Suprapubic skin (tissue), 4 donors: ENCODE measurements around the gene PPM1F. TPM values are rescaled to one million over a fixed set of nuclear protein-coding genes. Genes with fewer than 3 reads are reported as not detected.
"Not testable (repeated sequence)": the region's sequence is repeated elsewhere in the genome, so short reads cannot be mapped to it uniquely, and the experiment has no call there.

Source experiments
- DNase-seq, 2 donors: peaks; one replicate each; pipeline ENCODE4 v3.0.0-alpha.2; 2019; ENCODE audit warnings: low spot score in 2 of 2
- H3K27ac ChIP-seq: fragments of 200-600 bp; sonication (generic); one replicate; pipeline ENCODE4 v1.5.1; 2019
- H3K27me3 ChIP-seq: fragments of 200-600 bp; sonication (generic); one replicate; pipeline ENCODE4 v1.5.1; 2019
- H3K36me3 ChIP-seq: fragments of 200-600 bp; sonication (generic); one replicate; pipeline ENCODE4 v1.5.1; 2019
- H3K4me1 ChIP-seq: fragments of 200-600 bp; sonication (generic); one replicate; pipeline ENCODE4 v1.5.1; 2019
- H3K4me3 ChIP-seq: fragments of 200-600 bp; sonication (generic); one replicate; pipeline ENCODE4 v1.5.1; 2019; ENCODE audit warnings: mild to moderate bottlenecking
- H3K9me3 ChIP-seq: fragments of 200-600 bp; sonication (generic); one replicate; pipeline ENCODE4 v1.5.1; 2019
- EP300 ChIP-seq: sonication (generic); formaldehyde crosslinking; IDR thresholded peaks from one replicate; pipeline ENCODE4 v1.6.1; 2017; ENCODE audit warnings: antibody characterized with exemption
- POLR2A ChIP-seq, 2 donors: fragments of 450-650 bp; IDR thresholded peaks; one replicate each; pipeline ENCODE4 v1.6.1; 2017; ENCODE audit warnings: antibody characterized with exemption in 2 of 2, mild to moderate bottlenecking in 2 of 2, moderate library complexity in 2 of 2
- POLR2AphosphoS5 ChIP-seq, 3 donors: sonication (generic); formaldehyde crosslinking; IDR thresholded peaks; one replicate each; pipeline ENCODE4 v1.6.1; 2017; ENCODE audit warnings: antibody characterized with exemption in 3 of 3
- WGBS: methylation state at CpG from one replicate; pipeline ENCODE4 v1.1.5; 2018; 5-methylcytosine and 5-hydroxymethylcytosine counted together
- total RNA-seq, 4 donors: library from RNA; depleted of rRNA; stranded (reverse); fragments of >200 nt; gene quantifications; one replicate each; pipeline ENCODE4 v1.1.0, GENCODE V29; 2016
- TF ChIP-seq, protein P1 (sequence below), 2 donors: fragments of 200-600 bp in 1 of 2; fragments of 450-650 bp in 1 of 2; sonication (generic) in 1 of 2; IDR thresholded peaks; one replicate each; pipeline ENCODE4 v1.5.1; 2016 to 2019; ENCODE audit warnings: antibody characterized with exemption in 2 of 2, mild to moderate bottlenecking in 1 of 2, moderate library complexity in 1 of 2

Gene PPM1F
- total RNA-seq, 4 donors from 2014 or later, result 21.9 to 40.7 (median 29.9) TPM

DNA sequence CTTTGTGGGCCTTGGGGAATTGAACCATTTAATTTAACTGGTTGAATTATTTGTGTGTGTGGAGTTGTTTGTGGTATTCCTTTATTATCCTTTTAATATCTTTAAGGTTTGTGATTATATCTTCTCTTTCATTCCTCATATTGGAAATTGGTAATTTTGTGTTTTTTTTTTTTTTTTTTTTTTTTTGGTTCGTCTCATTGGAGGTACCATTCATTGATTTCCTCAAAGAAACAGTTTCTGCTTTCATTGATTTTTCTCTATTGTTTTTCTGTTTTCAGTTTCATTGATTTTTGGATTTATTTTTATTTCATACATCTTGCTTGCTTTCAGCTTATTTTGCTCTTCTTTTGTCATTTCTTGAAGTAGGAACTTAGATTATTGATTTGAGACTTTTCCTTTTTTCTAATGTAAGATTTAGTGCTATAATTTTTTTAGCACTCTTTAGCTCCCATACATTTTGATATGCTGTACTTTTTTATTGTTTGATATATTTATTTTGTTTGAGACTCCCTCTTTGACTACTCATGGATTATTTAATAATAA lies 54.2 kb downstream of the PPM1F start:
- no peaks in the 10 kb centered on the region for H3K9me3 ChIP-seq
- 89% methylated on average over 1 of the region's 1 CpG for WGBS
- TF ChIP-seq POLR2A (IDR thresholded peaks at IDR 0.05) (no peak), POLR2AphosphoS5 (IDR thresholded peaks at IDR 0.05) (no peak), EP300 (no peak)
- TF ChIP-seq, protein P1, sequence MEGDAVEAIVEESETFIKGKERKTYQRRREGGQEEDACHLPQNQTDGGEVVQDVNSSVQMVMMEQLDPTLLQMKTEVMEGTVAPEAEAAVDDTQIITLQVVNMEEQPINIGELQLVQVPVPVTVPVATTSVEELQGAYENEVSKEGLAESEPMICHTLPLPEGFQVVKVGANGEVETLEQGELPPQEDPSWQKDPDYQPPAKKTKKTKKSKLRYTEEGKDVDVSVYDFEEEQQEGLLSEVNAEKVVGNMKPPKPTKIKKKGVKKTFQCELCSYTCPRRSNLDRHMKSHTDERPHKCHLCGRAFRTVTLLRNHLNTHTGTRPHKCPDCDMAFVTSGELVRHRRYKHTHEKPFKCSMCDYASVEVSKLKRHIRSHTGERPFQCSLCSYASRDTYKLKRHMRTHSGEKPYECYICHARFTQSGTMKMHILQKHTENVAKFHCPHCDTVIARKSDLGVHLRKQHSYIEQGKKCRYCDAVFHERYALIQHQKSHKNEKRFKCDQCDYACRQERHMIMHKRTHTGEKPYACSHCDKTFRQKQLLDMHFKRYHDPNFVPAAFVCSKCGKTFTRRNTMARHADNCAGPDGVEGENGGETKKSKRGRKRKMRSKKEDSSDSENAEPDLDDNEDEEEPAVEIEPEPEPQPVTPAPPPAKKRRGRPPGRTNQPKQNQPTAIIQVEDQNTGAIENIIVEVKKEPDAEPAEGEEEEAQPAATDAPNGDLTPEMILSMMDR (IDR thresholded peaks at IDR 0.05), result no peak

DNA sequence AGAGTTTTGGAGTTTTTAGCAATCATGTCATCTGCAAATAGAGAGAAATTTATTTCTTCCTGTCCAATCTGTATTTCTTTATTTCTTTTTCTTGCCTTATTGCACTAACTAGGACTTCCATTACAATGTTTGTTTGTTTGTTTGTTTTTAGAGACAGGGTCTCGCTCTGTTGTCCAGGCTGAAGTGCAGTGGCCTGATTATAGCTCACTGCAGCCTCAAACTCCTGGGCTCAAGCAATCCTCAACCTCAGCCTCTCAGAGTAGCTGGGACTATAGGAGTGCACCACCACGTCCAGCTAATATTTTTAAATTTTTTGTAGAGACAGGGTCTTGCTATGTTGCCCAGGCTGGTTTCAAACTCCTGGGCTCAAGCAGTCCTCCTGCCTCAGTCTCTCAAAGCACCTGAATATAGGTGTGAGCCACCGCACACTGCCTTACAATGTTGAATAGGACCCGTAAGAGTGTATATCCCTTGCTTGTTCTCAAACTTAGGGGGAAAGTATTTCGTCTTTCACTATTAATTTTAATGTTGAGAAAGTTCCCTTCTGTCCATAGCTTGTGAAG lies 55.6 kb downstream of the PPM1F start:
- Histone ChIP-seq H3K4me1 (no peaks in the 10 kb centered on the region), H3K27ac (no peak overlapping the region), H3K36me3 (no peaks in the 10 kb centered on the region), H3K4me3 (no peak overlapping the region), H3K27me3 (no peaks in the 10 kb centered on the region), H3K9me3 (no peaks in the 10 kb centered on the region)
- TF ChIP-seq POLR2AphosphoS5 (IDR thresholded peaks at IDR 0.05) (no peak), POLR2A (IDR thresholded peaks at IDR 0.05) (no peak), EP300 (no peak)
- TF ChIP-seq, protein P1 (IDR thresholded peaks at IDR 0.05), result no peak
- DNase-seq, result no peak
- 95% methylated on average over 5 of the region's 5 CpGs for WGBS

More for the DNA sequence above, 54.2 kb downstream of the PPM1F start:
- no peaks in the 10 kb centered on the region for H3K4me1 ChIP-seq
- no peak overlapping the region for H3K27ac ChIP-seq
- H3K4me3 ChIP-seq, result no peak overlapping the region
- DNase-seq, result no peak
- no peaks in the 10 kb centered on the region for H3K36me3 ChIP-seq
- H3K27me3 ChIP-seq, result no peaks in the 10 kb centered on the region

DNA sequence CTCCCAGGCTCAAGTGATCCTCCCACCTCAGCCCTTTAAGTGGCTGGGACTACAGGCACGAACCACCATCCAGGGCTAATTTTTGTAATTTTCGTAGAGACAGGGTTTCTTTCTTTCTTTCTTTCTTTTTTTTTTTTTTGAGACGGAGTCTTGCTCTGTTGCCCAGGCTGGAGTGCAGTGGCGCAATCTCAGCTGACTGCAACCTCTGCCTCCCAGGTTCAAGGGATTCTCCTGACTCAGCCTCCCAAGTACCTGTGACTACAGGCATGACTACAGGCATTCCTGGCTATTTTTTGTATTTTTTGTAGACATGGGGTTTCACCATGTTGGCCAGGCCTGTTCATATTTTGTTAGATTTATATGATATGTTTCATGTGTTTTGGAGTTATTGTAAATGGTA lies 56.4 kb downstream of the PPM1F start:
- not testable (repeated sequence) for H3K9me3 ChIP-seq, H3K27me3 ChIP-seq, DNase-seq, H3K4me3 ChIP-seq, H3K36me3 ChIP-seq, H3K27ac ChIP-seq, H3K4me1 ChIP-seq
- WGBS, result 85% methylated on average over 4 of the region's 4 CpGs

DNA sequence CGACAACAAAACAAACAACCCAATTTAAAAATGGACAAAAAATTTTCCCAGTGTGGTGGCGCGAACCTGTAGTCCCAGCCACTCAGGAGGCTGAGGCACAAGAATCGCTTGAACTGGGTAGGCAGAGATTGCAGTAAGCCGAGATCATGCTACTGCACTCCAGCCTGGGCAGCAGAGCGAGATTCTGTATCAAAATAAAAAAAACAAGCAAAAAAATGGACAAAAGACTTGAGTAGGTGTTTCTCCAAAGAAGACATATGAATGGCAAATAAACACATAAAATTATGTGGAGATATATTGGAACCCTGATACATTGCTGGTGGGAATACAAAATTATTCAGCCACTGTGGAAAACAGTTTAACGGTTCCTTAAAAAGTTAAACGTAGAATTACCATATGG lies 57.8 kb downstream of the PPM1F start:
- TF ChIP-seq EP300 (no peak), POLR2AphosphoS5 (IDR thresholded peaks at IDR 0.05) (no peak), POLR2A (IDR thresholded peaks at IDR 0.05) (no peak)
- TF ChIP-seq, protein P1 (IDR thresholded peaks at IDR 0.05), result no peak
- Histone ChIP-seq H3K4me3 (no peak overlapping the region), H3K4me1 (no peaks in the 10 kb centered on the region), H3K27ac (no peak overlapping the region), H3K36me3 (no peaks in the 10 kb centered on the region), H3K9me3 (no peaks in the 10 kb centered on the region), H3K27me3 (no peaks in the 10 kb centered on the region)
- WGBS, result 94% methylated on average over 8 of the region's 8 CpGs
- DNase-seq, result no peak

DNA sequence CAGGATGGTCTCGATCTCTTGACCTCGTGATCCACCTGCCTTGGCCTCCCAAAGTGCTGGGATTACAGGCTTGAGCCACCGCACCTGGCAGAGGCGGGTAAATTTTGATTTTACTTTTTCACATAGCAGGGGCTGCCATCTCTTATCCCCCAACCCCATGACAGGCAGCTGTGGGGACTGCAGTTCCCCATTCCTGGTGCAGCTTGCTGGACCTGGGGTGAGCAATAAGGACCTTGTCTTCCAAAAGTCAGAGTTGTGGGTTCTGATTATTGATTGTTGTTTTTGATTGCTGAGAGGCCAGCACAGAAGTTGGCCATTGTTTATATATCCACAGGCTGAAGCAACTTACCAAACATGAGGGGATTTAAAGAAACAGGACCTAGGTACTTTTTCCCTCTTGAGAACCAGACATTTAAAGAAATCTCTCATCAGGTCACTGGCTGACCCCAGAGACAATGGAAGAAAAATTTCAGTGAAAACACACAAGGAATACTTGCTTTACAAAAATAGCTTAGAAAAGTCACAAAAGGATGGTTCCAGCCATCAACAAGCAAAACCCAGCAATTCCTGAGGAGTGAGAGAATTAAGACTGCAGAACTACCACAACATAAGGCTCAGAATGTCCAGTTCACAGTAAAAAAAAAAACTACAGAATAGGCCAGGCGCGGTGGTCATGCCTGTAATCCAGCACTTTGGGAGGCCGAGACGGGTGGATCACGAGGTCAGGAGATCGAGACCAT lies 63.2 kb downstream of the PPM1F start:
- Histone ChIP-seq H3K4me1 (no peaks in the 10 kb centered on the region), H3K9me3 (no peaks in the 10 kb centered on the region), H3K27me3 (no peaks in the 10 kb centered on the region), H3K27ac (no peak overlapping the region), H3K4me3 (no peak overlapping the region), H3K36me3 (no peaks in the 10 kb centered on the region)
- TF ChIP-seq POLR2A (IDR thresholded peaks at IDR 0.05) (no peak), EP300 (no peak), POLR2AphosphoS5 (IDR thresholded peaks at IDR 0.05) (no peak)
- TF ChIP-seq, protein P1 (IDR thresholded peaks at IDR 0.05), result no peak
- 96% methylated on average over 10 of the region's 10 CpGs for WGBS
- DNase-seq, result no peak
